RPMI7951 (cell line): ENCODE results near the gene PKD1. TPM values are rescaled to one million over a fixed set of nuclear protein-coding genes. Genes with fewer than 3 reads are reported as not detected.
A peak's percentile ranks its signal among the peaks of the same experiment; 100 is the strongest.

Source experiments
- DNase-seq: peaks from one replicate; pipeline ENCODE4 v3.0.0-alpha.2; 2012; ENCODE audit warnings: low read depth
- total RNA-seq: library from RNA; depleted of rRNA; stranded (reverse); fragments of >200 nt; shearing (Covaris generic); gene quantifications from 2 replicates; pipeline ENCODE4 v1.2.3, GENCODE V29; 2014

PKD1 gene
- total RNA-seq, 1 experiment from 2014 or later, result 19.1 TPM

GRCh38 chr16:2170080-2170479 is 34.4 kb upstream of the PKD1 start:
- DNase-seq, result no peak

DNA sequence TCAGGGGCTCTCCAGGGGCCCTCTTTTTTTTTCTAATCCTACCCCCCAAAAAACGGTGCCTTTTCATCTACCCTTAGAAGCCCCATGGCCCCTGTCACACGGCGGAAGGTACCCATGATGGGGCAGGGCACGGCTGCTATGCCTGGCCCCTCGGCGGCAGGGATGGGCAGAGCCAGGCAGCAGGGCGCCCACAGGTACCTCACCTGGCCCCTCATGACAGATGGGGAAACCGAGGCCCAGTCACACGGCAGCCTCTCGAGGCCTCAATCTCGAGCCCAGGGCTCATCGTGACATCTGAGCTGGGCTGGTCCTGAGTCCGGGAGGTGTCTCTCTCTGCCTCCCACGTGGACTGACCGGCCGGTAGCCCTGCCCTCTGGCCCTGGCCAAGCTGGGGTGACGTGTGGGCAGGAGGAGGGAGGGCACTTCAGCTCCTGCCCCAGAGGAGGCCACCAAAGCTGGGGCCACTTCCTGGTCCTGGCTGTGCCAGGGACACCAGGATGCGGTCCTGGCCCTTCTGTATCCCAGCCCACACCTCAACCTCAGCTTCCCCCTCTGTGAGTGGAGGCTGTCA is 31.5 kb upstream of the PKD1 start:
- DNase-seq, result no peak

- no peak for DNase-seq
Measured at GRCh38 chr16:2166263-2167067, 30.8 kb upstream of the PKD1 start.

DNA sequence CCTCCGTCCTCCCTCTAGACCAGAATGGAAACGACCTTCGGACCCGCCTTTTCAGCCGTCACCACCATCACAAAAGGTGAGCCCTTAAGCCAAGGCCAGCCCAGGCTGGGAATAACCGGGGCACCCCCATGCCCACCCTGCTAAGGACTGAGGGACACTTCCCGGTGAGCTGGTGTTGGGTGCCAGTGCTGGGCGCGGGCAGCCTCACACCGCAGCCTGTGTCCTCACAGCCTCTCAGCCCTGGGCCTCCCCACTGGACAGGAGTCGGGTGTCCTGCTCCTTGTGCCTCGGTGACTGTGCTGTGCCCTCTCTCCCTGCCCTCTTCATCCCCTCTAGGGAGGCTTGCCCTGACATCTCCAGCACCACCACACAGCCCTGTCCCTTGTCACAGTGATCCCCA is 30.2 kb upstream of the PKD1 start:
- no peak for DNase-seq

GRCh38 chr16:2163211-2163881 is 27.6 kb upstream of the PKD1 start:
- no peak for DNase-seq

DNA sequence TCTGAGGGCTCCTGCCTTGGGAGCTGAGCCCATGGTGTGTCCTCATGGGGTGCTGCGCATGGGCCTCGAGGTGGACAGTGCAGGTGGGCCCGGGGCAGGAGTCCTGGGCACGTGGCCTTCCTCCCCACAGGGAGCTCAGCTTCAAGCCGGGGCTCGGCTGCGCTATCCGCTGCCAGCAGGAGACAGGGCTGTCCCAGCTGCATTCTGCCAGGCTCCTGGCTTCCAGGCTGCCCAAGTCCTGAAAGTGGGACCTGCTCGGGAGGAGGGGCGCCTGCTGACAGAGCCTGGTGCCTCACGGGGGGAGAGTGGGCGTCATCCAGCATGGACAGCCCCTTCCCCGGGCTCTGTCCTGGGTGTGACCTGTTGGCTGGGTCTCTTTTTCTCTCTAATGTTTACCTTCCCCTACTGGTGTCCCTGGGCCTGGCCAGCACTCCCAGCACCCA is 27.0 kb upstream of the PKD1 start:
- no peak for DNase-seq

DNA sequence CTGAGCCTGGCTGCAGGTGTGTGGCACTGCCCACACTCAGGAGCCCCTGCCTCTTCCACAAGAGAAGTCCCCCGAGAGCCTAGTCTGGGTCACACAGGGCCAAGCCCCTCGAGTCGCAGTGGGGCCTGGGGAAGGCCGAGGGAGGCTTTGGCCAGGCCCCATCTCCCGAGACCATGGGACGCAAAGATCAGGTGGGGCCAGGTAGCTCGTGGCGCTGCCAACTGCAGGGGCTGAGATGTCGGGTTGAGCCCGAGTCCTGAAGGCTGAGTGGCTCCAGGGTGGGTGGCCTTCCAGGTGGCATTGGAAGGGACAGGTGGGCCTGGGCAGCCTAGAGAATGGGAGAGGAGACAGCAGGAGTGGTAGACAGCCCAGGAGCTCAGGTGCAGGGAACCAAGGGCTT is 26.2 kb upstream of the PKD1 start:
- no peak for DNase-seq

DNA sequence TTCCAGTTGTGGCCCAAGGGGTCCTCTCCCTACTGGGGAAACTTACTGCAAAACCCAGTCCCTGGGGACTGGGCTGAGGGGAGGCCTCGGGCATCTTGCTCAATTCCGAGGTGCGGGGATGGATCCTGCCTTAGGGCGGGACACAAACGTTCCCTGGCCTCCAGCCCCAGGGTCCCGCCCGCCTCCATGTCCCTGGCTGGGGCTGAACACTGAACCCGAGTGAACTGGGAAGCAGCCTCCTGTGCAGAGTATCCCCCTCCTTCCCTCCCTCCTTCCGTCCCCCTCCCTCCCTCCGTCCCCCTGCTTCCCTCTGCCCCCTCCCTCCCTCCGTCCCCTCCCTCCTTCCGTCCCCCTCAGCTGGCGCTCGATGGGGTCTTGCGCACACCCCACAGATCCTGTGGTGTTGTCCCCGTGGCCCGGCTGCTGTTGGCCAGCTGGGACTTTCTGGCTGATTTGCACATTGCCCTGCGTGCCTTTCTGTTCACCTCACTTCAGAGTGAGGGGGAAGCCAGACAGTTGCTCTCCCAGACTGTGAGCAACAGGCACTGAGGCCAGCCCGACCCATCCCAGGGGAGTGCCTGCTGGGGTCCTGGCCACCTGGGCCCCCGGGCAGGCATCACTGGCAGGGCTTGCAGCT is 25.3 kb upstream of the PKD1 start:
- no peak for DNase-seq

DNA sequence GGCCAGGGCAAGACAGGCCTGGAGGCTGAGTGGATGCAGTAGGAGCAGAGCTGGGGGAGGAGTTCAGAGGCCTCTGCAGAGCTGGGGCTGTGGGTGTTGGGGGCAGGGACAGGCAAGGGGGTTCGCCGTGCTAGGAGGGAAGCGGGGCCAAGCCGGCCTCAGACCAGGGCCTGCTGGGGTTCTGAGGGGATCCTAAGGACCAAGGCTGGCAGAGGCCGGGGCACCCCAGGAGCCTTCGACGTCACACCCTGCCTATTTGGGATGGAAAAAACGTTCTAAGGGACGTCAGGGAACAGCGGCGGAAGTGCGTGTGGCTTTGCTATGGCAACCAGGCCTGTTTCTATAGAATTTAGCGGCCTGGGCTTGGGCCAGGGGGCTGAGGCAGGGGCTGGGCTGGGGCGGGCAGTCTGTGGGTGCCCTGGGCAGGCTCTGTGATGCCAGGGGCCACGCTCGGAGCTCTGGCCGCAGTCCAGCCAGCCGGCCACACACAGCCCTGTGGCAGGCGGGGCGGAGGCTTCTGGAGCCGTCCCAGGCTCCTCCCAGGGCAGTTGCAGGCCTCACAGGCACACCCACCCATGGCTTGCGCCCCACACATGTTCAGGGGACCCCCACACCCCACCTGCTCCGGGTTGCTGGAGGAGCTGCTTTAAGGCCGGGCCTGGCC is 23.6 kb upstream of the PKD1 start:
- no peak for DNase-seq

DNA sequence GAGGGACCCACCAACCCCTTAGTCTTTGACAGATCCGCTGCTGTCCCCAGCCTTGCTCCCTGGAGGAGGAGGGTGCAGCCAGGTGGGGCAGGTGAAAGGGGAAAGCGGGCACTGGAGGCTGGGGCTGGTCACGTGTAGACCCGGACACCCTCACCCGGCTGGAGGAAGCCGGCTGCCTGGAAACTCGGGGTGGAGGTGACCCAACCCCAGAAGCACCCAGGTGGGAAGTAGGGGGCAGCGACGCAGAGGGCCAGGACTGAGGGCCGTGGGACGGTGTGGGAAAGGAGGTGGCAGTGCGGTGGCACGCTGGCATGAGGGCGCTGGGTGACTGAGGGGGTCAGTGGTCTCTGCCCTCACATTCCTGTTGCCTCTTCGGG is 22.6 kb upstream of the PKD1 start:
- no peak for DNase-seq

- DNase-seq, result no peak
Measured at GRCh38 chr16:2157480-2158261, 22.0 kb upstream of the PKD1 start.

- no peak for DNase-seq
Measured at GRCh38 chr16:2156849-2157224, 21.1 kb upstream of the PKD1 start.

DNA sequence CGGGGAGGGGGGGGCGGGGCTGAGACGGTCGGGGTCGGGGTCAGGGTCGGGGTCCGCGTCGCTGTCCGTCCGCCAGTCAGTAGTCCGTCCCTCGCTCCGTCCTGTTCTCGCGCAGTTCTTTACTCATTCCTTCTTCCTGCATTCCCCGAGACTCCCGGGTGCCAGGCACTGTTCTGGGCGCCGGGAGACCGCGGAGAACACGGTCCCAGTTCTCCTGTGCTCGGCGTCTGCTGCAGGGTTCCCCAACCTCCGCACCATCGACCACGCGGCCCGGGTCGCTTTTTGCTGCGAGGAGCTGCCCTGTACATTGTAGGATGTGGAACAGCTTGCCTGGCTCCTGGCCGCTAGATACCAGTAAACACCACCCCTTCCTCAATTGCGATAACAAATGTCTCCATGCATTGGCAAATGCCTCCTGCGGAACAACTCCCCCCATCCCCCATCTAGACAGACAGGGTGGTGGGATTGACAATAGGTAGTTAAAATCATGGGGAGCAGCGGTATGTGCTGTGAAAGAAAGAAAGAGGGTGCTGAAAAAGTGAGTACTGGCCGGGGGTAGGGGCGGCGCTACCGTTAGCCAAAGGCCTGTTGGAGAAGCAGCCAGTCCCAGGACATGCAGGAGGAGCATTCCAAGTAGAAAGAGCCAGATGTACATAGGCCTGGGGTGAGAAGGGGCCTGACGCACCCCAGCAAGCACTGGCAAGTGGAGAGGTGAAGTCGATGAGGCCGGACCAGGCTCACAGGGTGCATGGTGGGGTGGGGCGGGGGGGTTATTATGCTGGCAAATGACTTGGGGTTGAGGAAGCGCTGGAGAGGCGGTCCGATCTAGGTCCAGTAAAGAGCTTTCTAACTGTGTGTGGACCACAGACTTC is 20.5 kb upstream of the PKD1 start:
- peak; percentile 60 for DNase-seq

- peak; percentile 100 for DNase-seq
Measured at GRCh38 chr16:2155091-2155950, 19.6 kb upstream of the PKD1 start, which contains the start of gene TRAF7. Gene TRAF7, plus strand, starts transcription at chr16:2155782. Its CDS starts 8,139 bp downstream, at chr16:2163921.

DNA sequence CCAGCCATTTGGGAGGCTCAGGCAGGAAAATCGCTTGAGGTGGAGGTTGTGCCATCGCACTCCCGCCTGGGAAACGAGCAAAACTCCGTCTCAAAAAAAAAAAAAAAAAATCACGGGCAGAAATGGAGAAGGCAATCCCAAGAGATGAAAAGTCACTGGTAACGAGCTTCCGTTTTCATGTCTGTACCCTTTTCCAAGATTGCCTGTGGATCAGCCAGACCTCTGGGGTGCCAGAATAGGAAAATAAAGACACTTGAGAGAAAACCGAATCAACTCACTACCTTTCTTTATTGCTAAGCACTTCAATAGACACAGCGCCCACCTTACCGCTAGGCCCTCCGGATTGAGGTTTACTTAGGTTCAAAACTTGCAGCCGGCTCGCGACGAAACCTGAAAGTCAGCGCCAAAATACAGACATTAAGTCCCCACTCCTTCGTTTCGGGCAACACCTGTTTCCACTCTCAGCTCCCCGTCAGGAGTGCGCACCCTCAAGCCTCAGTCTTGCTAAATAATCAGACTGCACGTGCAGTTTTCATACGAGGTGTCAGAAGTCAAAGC is 18.9 kb upstream of the PKD1 start:
- DNase-seq, result no peak

GRCh38 chr16:2152695-2153506 is 17.2 kb upstream of the PKD1 start:
- DNase-seq, result peak; percentile 6

DNA sequence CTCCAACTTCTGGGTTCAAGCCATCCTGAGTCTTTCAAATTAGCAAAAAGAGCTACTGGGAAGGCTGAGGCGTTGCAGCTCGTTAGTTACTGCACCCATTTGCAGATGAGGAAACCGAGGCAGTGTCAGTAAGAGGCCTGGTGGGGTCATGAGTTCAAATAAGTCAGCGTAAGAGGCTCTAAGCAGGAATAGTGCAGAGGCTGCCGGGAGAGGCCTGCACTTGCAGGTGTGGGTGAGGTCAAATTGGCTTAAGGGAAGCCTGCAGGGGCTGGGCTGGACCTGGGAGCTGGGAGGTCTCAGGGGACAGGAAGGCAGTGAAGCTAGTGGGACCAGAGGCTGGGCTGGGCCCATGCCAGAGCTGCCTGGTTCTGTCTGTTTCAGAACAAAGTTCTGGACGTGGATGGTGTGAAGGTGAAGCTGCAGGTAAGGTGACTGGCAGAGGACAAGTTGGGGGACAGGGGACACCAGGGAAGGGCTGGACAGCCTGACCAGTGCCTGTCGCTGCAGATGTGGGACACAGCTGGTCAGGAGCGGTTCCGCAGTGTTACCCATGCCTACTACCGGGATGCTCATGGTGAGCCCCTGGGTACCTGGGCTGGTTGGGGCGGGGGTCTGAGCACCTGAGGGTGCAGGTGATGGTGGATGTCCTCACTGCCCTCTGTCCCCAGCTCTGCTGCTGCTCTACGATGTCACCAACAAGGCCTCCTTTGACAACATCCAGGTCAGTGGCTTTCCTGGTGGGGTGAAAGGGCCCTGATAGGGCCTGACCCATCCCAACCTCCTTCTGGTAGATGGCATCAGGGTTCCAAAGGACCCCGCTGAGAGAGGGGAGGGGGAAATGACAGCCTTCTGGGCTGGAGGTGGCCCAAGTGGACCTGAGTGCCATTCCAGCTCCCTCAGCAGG is 15.7 kb upstream of the PKD1 start:
- DNase-seq, result no peak
